Suprapubic skin (tissue), 4 donors: Measurements from ENCODE around the gene EXOSC10.
"Not testable (repeated sequence)": the region's sequence is repeated elsewhere in the genome, so short reads cannot be mapped to it uniquely, and the experiment has no call there.

Experiments
- CTCF ChIP-seq, 2 donors: fragments of 200-600 bp in 1 of 2; fragments of 450-650 bp in 1 of 2; sonication (generic) in 1 of 2; IDR thresholded peaks; one replicate each; pipeline ENCODE4 v1.5.1; 2016 to 2019; ENCODE audit warnings: antibody characterized with exemption in 2 of 2, mild to moderate bottlenecking in 1 of 2, moderate library complexity in 1 of 2
- POLR2A ChIP-seq, 2 donors: fragments of 450-650 bp; IDR thresholded peaks; one replicate each; pipeline ENCODE4 v1.6.1; 2017; ENCODE audit warnings: antibody characterized with exemption in 2 of 2, mild to moderate bottlenecking in 2 of 2, moderate library complexity in 2 of 2
- POLR2AphosphoS5 ChIP-seq, 3 donors: sonication (generic); formaldehyde crosslinking; IDR thresholded peaks; one replicate each; pipeline ENCODE4 v1.6.1; 2017; ENCODE audit warnings: antibody characterized with exemption in 3 of 3

DNA sequence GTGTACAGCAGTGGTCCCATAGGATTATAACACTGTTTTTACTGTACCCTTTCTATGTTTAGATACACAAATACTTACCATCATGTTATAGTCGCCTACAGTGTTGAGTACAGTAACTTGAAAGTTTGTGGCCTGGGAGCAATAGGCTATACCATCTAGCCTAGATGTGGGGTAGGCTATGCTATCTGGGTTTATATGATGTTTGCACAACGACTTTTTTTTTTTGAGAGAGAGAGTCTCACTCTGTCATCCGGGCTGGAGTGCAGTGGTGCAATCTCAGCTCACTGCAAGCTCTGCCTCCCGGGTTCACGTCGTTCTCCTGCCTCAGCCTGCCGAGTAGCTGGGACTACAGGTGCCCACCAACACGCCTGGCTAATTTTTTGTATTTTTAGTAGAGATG lies 80.3 kb downstream of the EXOSC10 start:
- TF ChIP-seq CTCF, POLR2A, POLR2AphosphoS5 (IDR thresholded peaks at IDR 0.05): not testable (repeated sequence)
